HEK293 (cell line): ENCODE measurements around the gene CACTIN.

Experiments
- CTCF ChIA-PET: fragments of 350-600 bp; formaldehyde crosslinking; extraction: SDS; loops from one replicate; lab custom pipeline; 2021; ENCODE audit warnings: antibody characterized with exemption; lab: Yijun Ruan, JAX
- POLR2A ChIA-PET: fragments of 300-600 bp; formaldehyde crosslinking; extraction: SDS; loops from one replicate; lab custom pipeline; 2020; ENCODE audit warnings: antibody characterized with exemption, inconsistent platforms; lab: Yijun Ruan, JAX
- H3K27ac ChIP-seq: fragments of 200-500 bp; sonication (Bioruptor generic); 2 replicates; pipeline ENCODE4 v1.5.1; 2014; ENCODE audit warnings: low read depth, low read length, control low read depth, inconsistent platforms; ENCODE audit errors: extremely low read depth
- H3K36me3 ChIP-seq, 2 experiments: fragments of 200-500 bp in 1 of 2; sonication (Bioruptor generic) in 1 of 2; 1 replicate in 1 of 2; 2 replicates in 1 of 2; pipeline ENCODE4 v1.5.1; 2014 to 2017; ENCODE audit warnings: inconsistent platforms in 2 of 2, low read length in 2 of 2; ENCODE audit not compliant: control insufficient read depth in 2 of 2, insufficient read depth in 1 of 2
- H3K4me1 ChIP-seq: fragments of 200-500 bp; sonication (Bioruptor generic); 2 replicates; pipeline ENCODE4 v1.5.1; 2014; ENCODE audit warnings: mild to moderate bottlenecking, low read length, inconsistent platforms; ENCODE audit not compliant: control insufficient read depth, insufficient read depth
- H3K4me3 ChIP-seq: 2 replicates; pipeline ENCODE4 v1.5.1; 2011; ENCODE audit warnings: low read depth, mild to moderate bottlenecking, control low read depth, low read length, moderate library complexity
- H3K9me3 ChIP-seq: fragments of 200-500 bp; sonication (Bioruptor generic); 2 replicates; pipeline ENCODE4 v1.5.1; 2014; ENCODE audit warnings: low read depth, low read length, inconsistent platforms; ENCODE audit not compliant: control insufficient read depth, insufficient read depth
- EGR2 ChIP-seq: fragments of 450-650 bp; formaldehyde crosslinking; IDR thresholded peaks from 2 replicates; pipeline ENCODE4 v1.5.1; 2016; ENCODE audit warnings: low read depth, missing biosample characterization, missing genetic modification characterization
- KLF7 ChIP-seq: fragments of 450-650 bp; formaldehyde crosslinking; IDR thresholded peaks from 2 replicates; pipeline ENCODE4 v1.5.1; 2016; ENCODE audit warnings: missing biosample characterization, missing genetic modification characterization, borderline replicate concordance
- SP2 ChIP-seq: fragments of 450-650 bp; formaldehyde crosslinking; IDR thresholded peaks from 2 replicates; pipeline ENCODE4 v1.5.1; 2016; ENCODE audit warnings: missing biosample characterization, missing genetic modification characterization
- SP7 ChIP-seq: fragments of 450-650 bp; formaldehyde crosslinking; IDR thresholded peaks from 2 replicates; pipeline ENCODE4 v1.5.1; 2016; ENCODE audit warnings: missing biosample characterization, missing genetic modification characterization
- ZBTB17 ChIP-seq: fragments of 450-650 bp; formaldehyde crosslinking; IDR thresholded peaks from 2 replicates; pipeline ENCODE4 v1.5.1; 2016; ENCODE audit warnings: missing biosample characterization, missing genetic modification characterization
- ZBTB21 ChIP-seq: fragments of 450-650 bp; formaldehyde crosslinking; IDR thresholded peaks from 2 replicates; pipeline ENCODE4 v1.5.1; 2017; ENCODE audit warnings: missing biosample characterization, missing genetic modification characterization
- ZBTB48 ChIP-seq: fragments of 450-650 bp; formaldehyde crosslinking; IDR thresholded peaks from 2 replicates; pipeline ENCODE4 v1.5.1; 2016; ENCODE audit warnings: missing biosample characterization, missing genetic modification characterization
- ZNF341 ChIP-seq: fragments of 450-650 bp; formaldehyde crosslinking; IDR thresholded peaks from 2 replicates; pipeline ENCODE4; 2016; ENCODE audit warnings: low read depth, missing biosample characterization, missing genetic modification characterization
- ZNF76 ChIP-seq: fragments of 450-650 bp; formaldehyde crosslinking; IDR thresholded peaks from 2 replicates; pipeline ENCODE4; 2016; ENCODE audit warnings: low read depth, missing biosample characterization, missing genetic modification characterization, borderline replicate concordance
- ZSCAN16 ChIP-seq: fragments of 450-650 bp; formaldehyde crosslinking; IDR thresholded peaks from 2 replicates; pipeline ENCODE4 v1.5.1; 2016; ENCODE audit warnings: missing biosample characterization, missing genetic modification characterization
- TF ChIP-seq, protein P1 (sequence below): fragments of 450-650 bp; formaldehyde crosslinking; IDR thresholded peaks from 2 replicates; pipeline ENCODE4 v1.5.1; 2016; ENCODE audit warnings: missing biosample characterization, missing genetic modification characterization
- TF ChIP-seq, protein P2 (sequence below): fragments of 450-650 bp; formaldehyde crosslinking; IDR thresholded peaks from 2 replicates; pipeline ENCODE4 v1.5.1; 2016; ENCODE audit warnings: missing biosample characterization, missing genetic modification characterization
- TF ChIP-seq, protein P3 (sequence below): fragments of 450-650 bp; formaldehyde crosslinking; IDR thresholded peaks from 2 replicates; pipeline ENCODE4 v1.5.1; 2016; ENCODE audit warnings: missing biosample characterization, missing genetic modification characterization
- TF ChIP-seq, protein P4 (sequence below): fragments of 450-650 bp; formaldehyde crosslinking; IDR thresholded peaks from 2 replicates; pipeline ENCODE4 v1.5.1; 2016; ENCODE audit warnings: missing biosample characterization, missing genetic modification characterization
- TF ChIP-seq, protein P5 (sequence below): fragments of 450-650 bp; formaldehyde crosslinking; IDR thresholded peaks from 2 replicates; pipeline ENCODE4 v1.5.1; 2017; ENCODE audit warnings: missing biosample characterization, missing genetic modification characterization

The CACTIN gene

DNA sequence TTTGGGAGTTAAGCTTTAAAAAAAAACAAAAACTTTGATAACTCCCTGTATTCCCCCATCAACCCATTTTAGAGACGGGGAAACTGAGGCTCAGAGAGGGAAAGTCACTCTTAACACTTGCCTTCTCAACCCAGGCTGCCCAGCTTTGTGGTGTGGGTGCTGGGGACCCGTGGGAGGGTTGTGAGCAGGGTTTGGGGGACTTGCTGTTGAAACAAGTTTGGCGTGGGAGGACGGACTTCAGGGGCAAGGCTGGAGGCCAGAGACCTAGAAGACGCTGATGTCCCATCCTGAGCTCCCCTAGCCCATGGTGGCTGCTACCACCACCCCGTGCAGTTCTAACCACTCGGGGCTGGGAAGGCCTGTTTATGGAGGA, 747 bp upstream of the CACTIN start (continued):
- TF ChIP-seq, protein P1, sequence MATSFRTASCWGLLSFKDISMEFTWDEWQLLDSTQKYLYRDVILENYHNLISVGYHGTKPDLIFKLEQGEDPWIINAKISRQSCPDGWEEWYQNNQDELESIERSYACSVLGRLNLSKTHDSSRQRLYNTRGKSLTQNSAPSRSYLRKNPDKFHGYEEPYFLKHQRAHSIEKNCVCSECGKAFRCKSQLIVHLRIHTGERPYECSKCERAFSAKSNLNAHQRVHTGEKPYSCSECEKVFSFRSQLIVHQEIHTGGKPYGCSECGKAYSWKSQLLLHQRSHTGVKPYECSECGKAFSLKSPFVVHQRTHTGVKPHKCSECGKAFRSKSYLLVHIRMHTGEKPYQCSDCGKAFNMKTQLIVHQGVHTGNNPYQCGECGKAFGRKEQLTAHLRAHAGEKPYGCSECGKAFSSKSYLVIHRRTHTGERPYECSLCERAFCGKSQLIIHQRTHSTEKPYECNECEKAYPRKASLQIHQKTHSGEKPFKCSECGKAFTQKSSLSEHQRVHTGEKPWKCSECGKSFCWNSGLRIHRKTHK (tag by site-specific recombination): no peak
- TF ChIP-seq SP7 (tag by site-specific recombination) (no peak), ZBTB48 (tag by site-specific recombination) (no peak)
- TF ChIP-seq, protein P2, sequence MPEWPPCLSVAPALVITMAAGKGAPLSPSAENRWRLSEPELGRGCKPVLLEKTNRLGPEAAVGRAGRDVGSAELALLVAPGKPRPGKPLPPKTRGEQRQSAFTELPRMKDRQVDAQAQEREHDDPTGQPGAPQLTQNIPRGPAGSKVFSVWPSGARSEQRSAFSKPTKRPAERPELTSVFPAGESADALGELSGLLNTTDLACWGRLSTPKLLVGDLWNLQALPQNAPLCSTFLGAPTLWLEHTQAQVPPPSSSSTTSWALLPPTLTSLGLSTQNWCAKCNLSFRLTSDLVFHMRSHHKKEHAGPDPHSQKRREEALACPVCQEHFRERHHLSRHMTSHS (tag by site-specific recombination): no peak
- TF ChIP-seq, protein P3, sequence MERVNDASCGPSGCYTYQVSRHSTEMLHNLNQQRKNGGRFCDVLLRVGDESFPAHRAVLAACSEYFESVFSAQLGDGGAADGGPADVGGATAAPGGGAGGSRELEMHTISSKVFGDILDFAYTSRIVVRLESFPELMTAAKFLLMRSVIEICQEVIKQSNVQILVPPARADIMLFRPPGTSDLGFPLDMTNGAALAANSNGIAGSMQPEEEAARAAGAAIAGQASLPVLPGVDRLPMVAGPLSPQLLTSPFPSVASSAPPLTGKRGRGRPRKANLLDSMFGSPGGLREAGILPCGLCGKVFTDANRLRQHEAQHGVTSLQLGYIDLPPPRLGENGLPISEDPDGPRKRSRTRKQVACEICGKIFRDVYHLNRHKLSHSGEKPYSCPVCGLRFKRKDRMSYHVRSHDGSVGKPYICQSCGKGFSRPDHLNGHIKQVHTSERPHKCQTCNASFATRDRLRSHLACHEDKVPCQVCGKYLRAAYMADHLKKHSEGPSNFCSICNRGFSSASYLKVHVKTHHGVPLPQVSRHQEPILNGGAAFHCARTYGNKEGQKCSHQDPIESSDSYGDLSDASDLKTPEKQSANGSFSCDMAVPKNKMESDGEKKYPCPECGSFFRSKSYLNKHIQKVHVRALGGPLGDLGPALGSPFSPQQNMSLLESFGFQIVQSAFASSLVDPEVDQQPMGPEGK (tag by site-specific recombination): no peak
- TF ChIP-seq, protein P4, sequence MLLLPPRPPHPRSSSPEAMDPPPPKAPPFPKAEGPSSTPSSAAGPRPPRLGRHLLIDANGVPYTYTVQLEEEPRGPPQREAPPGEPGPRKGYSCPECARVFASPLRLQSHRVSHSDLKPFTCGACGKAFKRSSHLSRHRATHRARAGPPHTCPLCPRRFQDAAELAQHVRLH: peak; percentile 73; the same call in 1 of the 2 replicates

DNA sequence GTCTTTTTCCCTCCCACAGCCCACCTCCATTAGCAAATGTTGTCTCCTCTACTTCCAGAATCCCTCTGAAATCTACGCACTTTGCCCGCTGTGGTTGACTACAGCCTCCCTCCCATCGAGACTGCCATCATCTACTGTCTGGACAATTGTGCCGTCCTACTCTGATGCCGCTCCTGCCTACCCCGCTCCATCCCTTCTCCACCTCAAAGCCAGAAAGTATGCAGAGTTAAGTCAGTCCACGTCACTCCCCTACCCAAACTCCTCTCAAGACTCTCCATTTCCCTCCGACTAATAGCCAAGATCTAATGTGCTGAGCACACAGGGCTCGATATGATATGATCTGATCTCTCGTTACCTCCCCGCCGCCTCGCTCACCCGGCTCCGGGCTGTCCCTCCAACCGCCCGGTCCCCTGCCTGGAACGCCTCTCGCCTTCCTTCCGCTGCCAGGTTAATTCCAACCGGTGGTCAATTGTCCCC, 556 bp downstream of the CACTIN start:
- H3K4me3 ChIP-seq: peak overlapping the region; percentile 90
- H3K36me3 ChIP-seq: peaks cover 0 to 21% of the 10 kb centered on the region in 2 experiments; a peak in 2 of 3 replicates
- no peaks in the 10 kb centered on the region for H3K4me1 ChIP-seq
- no peaks in the 10 kb centered on the region for H3K9me3 ChIP-seq
- ChIA-PET POLR2A (no interaction called here), CTCF (interaction anchor here (1.0 kb wide), 1 partner anchor 81 kb away, joined by 3 read pairs; no protein-coding TSS in a partner anchor)
- TF ChIP-seq ZNF341 (peak; percentile 90), EGR2 (tag by site-specific recombination) (0 out of 2 replicates have a peak, but pooled peaks have one; percentile 23), ZBTB17 (tag by site-specific recombination) (peak; percentile 82), KLF7 (tag by site-specific recombination) (no peak), ZBTB21 (peak; percentile 43; the same call in 1 of the 2 replicates), ZNF76 (peak; percentile 66), SP2 (peak; percentile 40; the same call in 1 of the 2 replicates)
- TF ChIP-seq, protein P5, sequence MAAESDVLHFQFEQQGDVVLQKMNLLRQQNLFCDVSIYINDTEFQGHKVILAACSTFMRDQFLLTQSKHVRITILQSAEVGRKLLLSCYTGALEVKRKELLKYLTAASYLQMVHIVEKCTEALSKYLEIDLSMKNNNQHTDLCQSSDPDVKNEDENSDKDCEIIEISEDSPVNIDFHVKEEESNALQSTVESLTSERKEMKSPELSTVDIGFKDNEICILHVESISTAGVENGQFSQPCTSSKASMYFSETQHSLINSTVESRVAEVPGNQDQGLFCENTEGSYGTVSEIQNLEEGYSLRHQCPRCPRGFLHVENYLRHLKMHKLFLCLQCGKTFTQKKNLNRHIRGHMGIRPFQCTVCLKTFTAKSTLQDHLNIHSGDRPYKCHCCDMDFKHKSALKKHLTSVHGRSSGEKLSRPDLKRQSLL (tag by site-specific recombination): no peak
- peak overlapping the region; percentile 97 for H3K27ac ChIP-seq

DNA sequence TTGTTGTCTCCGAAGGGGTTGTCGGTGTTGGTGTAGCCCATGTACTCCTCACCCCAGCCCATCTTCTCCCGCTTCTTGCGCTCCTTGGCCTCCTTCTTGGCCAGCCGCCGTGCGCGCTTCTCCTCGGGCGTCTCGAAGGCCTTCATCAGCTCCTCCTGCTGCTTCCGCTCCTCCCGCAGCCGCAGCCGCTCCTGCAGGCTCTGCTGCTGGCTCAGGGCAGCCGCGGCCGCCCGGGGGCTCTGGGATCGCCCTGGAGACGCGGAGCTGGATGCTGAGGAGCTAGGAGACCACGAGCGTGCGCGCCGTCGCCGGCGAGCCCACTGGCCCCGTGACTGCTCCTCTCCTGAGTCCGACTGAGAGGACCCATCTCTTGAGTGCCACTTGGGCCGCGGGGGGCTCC, 2.9 kb downstream of the CACTIN start:
- no peak overlapping the region for H3K27ac ChIP-seq
- CTCF ChIA-PET: no interaction called here
- H3K36me3 ChIP-seq: peaks cover 0 to 31% of the 10 kb centered on the region in 2 experiments; a peak in 2 of 3 replicates
- TF ChIP-seq ZSCAN16 (tag by site-specific recombination): no peak
- no peaks in the 10 kb centered on the region for H3K9me3 ChIP-seq
- POLR2A ChIA-PET: no interaction called here
- H3K4me3 ChIP-seq: no peak overlapping the region
- no peaks in the 10 kb centered on the region for H3K4me1 ChIP-seq
